Measurements from ENCODE around the gene SMU1.

DNA sequence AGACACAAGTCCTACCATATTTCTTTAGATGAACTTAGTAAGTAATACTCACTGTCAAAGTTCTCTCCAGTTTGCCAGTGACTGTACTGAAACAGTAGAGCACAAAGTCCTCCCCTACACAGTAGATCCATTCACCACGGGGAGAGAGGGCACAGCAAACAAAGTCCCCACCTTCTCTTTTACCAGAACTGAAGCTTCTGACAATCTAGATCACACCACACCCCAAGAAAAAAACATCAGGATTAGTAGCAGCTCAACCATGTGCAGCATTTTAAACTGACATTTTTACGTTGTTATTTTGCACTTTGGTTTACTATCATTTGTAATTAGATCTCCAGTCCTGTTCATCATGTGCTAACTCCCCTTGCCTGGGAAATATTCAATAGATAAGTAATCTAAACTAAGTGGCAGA lies 28.4 kb downstream of the SMU1 start:
- TF ChIP-seq CTCF (IDR thresholded peaks at IDR 0.05), result no peak
- no peak for TF ChIP-seq EP300 (IDR thresholded peaks at IDR 0.05)
- TF ChIP-seq POLR2AphosphoS5 (IDR thresholded peaks at IDR 0.05), result no peak

Measured in esophagus muscularis mucosa (tissue), 4 donors.